Measurements from ENCODE around the gene MINAR1.

- no peak for TF ChIP-seq CTCF (IDR thresholded peaks at IDR 0.05 in 4 of 5, conservative IDR thresholded peaks at IDR 0.05 in 1 of 5)
- no peak for TF ChIP-seq POLR2A (IDR thresholded peaks at IDR 0.05)
Measured at GRCh38 chr15:79474252-79474651, 42.1 kb downstream of the MINAR1 start.
